HepG2 (cell line): ENCODE results near the gene RILP. TPM values are rescaled to one million over a fixed set of nuclear protein-coding genes. Genes with fewer than 3 reads are reported as not detected.
A peak's percentile ranks its signal among the peaks of the same experiment; 100 is the strongest.

Experiments used
- ARHGAP35 ChIP-seq: sonication (generic); formaldehyde crosslinking; IDR thresholded peaks from 2 replicates; pipeline ENCODE4 v1.9.0; 2022; ENCODE audit warnings: mild to moderate bottlenecking, inconsistent platforms, moderate library complexity, missing genetic modification reagents, borderline replicate concordance
- CBX1 ChIP-seq: IDR thresholded peaks from one replicate; pipeline ENCODE4 v1.6.1; 2016; ENCODE audit warnings: antibody characterized with exemption, low read depth
- CREB1 ChIP-seq, 2 experiments: fragments of 450-650 bp in 1 of 2; IDR thresholded peaks; 2 replicates each; pipeline ENCODE4 v1.6.1; 2016 to 2017; ENCODE audit warnings: control low read depth in 1 of 2, mild to moderate bottlenecking in 1 of 2, missing compliant biosample characterization in 1 of 2, missing genetic modification characterization in 1 of 2
- IRF9 ChIP-seq: sonication (generic); formaldehyde crosslinking; IDR thresholded peaks from 2 replicates; pipeline ENCODE4 v1.8.0; 2022; ENCODE audit warnings: missing genetic modification reagents, mild to moderate bottlenecking, borderline replicate concordance
- MIER2 ChIP-seq: IDR thresholded peaks from 2 replicates; pipeline ENCODE4 v1.6.1; 2016; ENCODE audit warnings: missing biosample characterization, missing genetic modification reagents
- RELA ChIP-seq: sonication (generic); formaldehyde crosslinking; IDR thresholded peaks from 2 replicates; pipeline ENCODE4 v1.4.0; 2020; ENCODE audit warnings: missing genetic modification reagents
- SNAPC5 ChIP-seq: sonication (generic); formaldehyde crosslinking; IDR thresholded peaks from 2 replicates; pipeline ENCODE4 v1.8.1; 2023; ENCODE audit warnings: mild to moderate bottlenecking, missing genetic modification reagents, borderline replicate concordance
- STAG1 ChIP-seq: sonication (generic); formaldehyde crosslinking; IDR thresholded peaks from 2 replicates; pipeline ENCODE4 v1.4.0; 2020; ENCODE audit warnings: missing genetic modification reagents
- ZBTB20 ChIP-seq: sonication (generic); formaldehyde crosslinking; IDR thresholded peaks from 2 replicates; pipeline ENCODE4 v1.8.1; 2023; ENCODE audit warnings: missing genetic modification reagents, low read depth, mild to moderate bottlenecking, borderline replicate concordance
- ZBTB44 ChIP-seq: sonication (generic); formaldehyde crosslinking; IDR thresholded peaks from 2 replicates; pipeline ENCODE4 v1.4.0; 2020; ENCODE audit warnings: missing genetic modification reagents
- ZBTB7B ChIP-seq: sonication (generic); formaldehyde crosslinking; IDR thresholded peaks from 2 replicates; pipeline ENCODE4 v1.4.0; 2020; ENCODE audit warnings: missing genetic modification reagents
- ZFP37 ChIP-seq: sonication (generic); formaldehyde crosslinking; IDR thresholded peaks from 2 replicates; pipeline ENCODE4 v1.4.0; 2020; ENCODE audit warnings: missing genetic modification reagents, borderline replicate concordance
- ZNF263 ChIP-seq: sonication (generic); formaldehyde crosslinking; IDR thresholded peaks from 2 replicates; pipeline ENCODE4 v1.4.0; 2020; ENCODE audit warnings: missing genetic modification reagents
- ZNF296 ChIP-seq: sonication (generic); formaldehyde crosslinking; conservative IDR thresholded peaks from 2 replicates; pipeline ENCODE4 v1.5.0; 2020; ENCODE audit warnings: mild to moderate bottlenecking, missing genetic modification reagents
- ZNF503 ChIP-seq: sonication (generic); formaldehyde crosslinking; IDR thresholded peaks from 2 replicates; pipeline ENCODE4 v1.4.0; 2020; ENCODE audit warnings: missing genetic modification reagents
- ZNF598 ChIP-seq: sonication (generic); formaldehyde crosslinking; IDR thresholded peaks from 2 replicates; pipeline ENCODE4 v1.5.1; 2020; ENCODE audit warnings: mild to moderate bottlenecking, missing genetic modification reagents, borderline replicate concordance
- ZNF713 ChIP-seq: sonication (generic); formaldehyde crosslinking; IDR thresholded peaks from 2 replicates; pipeline ENCODE4 v1.4.0; 2020; ENCODE audit warnings: mild to moderate bottlenecking, missing genetic modification reagents
- ZNF83 ChIP-seq: sonication (generic); formaldehyde crosslinking; IDR thresholded peaks from 2 replicates; pipeline ENCODE4 v1.4.0; 2020; ENCODE audit warnings: missing genetic modification reagents, mild to moderate bottlenecking, borderline replicate concordance
- ZNF839 ChIP-seq: sonication (generic); formaldehyde crosslinking; IDR thresholded peaks from 2 replicates; pipeline ENCODE4 v1.4.0; 2020; ENCODE audit warnings: missing genetic modification reagents, mild to moderate bottlenecking, borderline replicate concordance
- polyA plus RNA-seq, 8 experiments: library from polyadenylated mRNA; depleted of rRNA in 3 of 8; stranded (reverse) in 7 of 8; unstranded in 1 of 8; fragments of >200 nt; fragmentation: Illumina TruSeq in 4 of 8; extraction: Trizol in 4 of 8; gene quantifications; 2 replicates each; pipeline versions ENCODE4 v1.2.1 to v1.2.3, GENCODE V29; 2011 to 2016; ENCODE audit warnings: low read depth in 4 of 8, missing spikeins in 1 of 8, mixed read lengths in 1 of 8; ENCODE audit not compliant: insufficient read depth in 1 of 8
- total RNA-seq, 5 experiments: library from RNA; depleted of rRNA; stranded (reverse); fragments of >200 nt; fragmentation: Illumina TruSeq; extraction: Trizol; gene quantifications; 2 replicates each; pipeline ENCODE4 v1.2.3, GENCODE V29; 2016; ENCODE audit warnings: low read depth in 1 of 5
- TF ChIP-seq, protein P1 (sequence below): sonication (generic); formaldehyde crosslinking; conservative IDR thresholded peaks from 2 replicates; pipeline ENCODE4 v1.4.0; 2020; ENCODE audit warnings: missing genetic modification reagents
- TF ChIP-seq, protein P2 (sequence below): IDR thresholded peaks from 2 replicates; pipeline ENCODE4 v1.6.1; 2016

RILP gene
- total and polyA plus RNA-seq, 2 of the 13 experiments (the other 11 are each of a cell fraction or from before 2014, with no cell fraction given) = 6.6 to 8.1 TPM

GRCh38 chr17:1621273-1621954, 28.3 kb downstream of the RILP start (continued):
- TF ChIP-seq, protein P1, sequence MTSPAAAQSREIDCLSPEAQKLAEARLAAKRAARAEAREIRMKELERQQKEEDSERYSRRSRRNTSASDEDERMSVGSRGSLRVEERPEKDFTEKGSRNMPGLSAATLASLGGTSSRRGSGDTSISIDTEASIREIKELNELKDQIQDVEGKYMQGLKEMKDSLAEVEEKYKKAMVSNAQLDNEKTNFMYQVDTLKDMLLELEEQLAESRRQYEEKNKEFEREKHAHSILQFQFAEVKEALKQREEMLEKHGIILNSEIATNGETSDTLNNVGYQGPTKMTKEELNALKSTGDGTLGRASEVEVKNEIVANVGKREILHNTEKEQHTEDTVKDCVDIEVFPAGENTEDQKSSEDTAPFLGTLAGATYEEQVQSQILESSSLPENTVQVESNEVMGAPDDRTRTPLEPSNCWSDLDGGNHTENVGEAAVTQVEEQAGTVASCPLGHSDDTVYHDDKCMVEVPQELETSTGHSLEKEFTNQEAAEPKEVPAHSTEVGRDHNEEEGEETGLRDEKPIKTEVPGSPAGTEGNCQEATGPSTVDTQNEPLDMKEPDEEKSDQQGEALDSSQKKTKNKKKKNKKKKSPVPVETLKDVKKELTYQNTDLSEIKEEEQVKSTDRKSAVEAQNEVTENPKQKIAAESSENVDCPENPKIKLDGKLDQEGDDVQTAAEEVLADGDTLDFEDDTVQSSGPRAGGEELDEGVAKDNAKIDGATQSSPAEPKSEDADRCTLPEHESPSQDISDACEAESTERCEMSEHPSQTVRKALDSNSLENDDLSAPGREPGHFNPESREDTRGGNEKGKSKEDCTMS (CRISPR knock-in tag) = no peak
- 0 out of 2 replicates have a peak, but pooled peaks have one; percentile 41 for TF ChIP-seq ZFP37 (CRISPR knock-in tag)
- no peak for TF ChIP-seq ZNF839
- no peak for TF ChIP-seq CBX1
- no peak for TF ChIP-seq ZNF503 (CRISPR knock-in tag)
- TF ChIP-seq, protein P2, sequence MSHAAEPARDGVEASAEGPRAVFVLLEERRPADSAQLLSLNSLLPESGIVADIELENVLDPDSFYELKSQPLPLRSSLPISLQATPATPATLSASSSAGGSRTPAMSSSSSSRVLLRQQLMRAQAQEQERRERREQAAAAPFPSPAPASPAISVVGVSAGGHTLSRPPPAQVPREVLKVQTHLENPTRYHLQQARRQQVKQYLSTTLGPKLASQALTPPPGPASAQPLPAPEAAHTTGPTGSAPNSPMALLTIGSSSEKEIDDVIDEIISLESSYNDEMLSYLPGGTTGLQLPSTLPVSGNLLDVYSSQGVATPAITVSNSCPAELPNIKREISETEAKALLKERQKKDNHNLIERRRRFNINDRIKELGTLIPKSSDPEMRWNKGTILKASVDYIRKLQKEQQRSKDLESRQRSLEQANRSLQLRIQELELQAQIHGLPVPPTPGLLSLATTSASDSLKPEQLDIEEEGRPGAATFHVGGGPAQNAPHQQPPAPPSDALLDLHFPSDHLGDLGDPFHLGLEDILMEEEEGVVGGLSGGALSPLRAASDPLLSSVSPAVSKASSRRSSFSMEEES (CRISPR knock-in tag) = no peak
- TF ChIP-seq ZNF713 (CRISPR knock-in tag) = no peak
- no peak for TF ChIP-seq RELA (CRISPR knock-in tag)
- TF ChIP-seq STAG1 (CRISPR knock-in tag) = no peak
- TF ChIP-seq SNAPC5 (CRISPR knock-in tag) = no peak
- no peak for TF ChIP-seq ZNF598 (CRISPR knock-in tag)
- no peak for TF ChIP-seq CREB1 (IDR thresholded peaks at IDR 0.05)
- no peak for TF ChIP-seq CREB1 (CRISPR knock-in tag; IDR thresholded peaks at IDR 0.05)
- TF ChIP-seq ZNF83 (CRISPR knock-in tag) = no peak
- no peak for TF ChIP-seq IRF9 (CRISPR knock-in tag)
- no peak for TF ChIP-seq MIER2 (CRISPR knock-in tag)
- TF ChIP-seq ZBTB7B (CRISPR knock-in tag) = 0 out of 2 replicates have a peak, but pooled peaks have one; percentile 44
- no peak for TF ChIP-seq ZBTB44 (CRISPR knock-in tag)
- TF ChIP-seq ZBTB20 (CRISPR knock-in tag) = no peak
- no peak for TF ChIP-seq ZNF263 (CRISPR knock-in tag)
- TF ChIP-seq ZNF296 (CRISPR knock-in tag) = no peak
- no peak for TF ChIP-seq ARHGAP35 (CRISPR knock-in tag)
